Thyroid gland (tissue), 4 donors: ENCODE results near the gene SLC31A2. TPM values are rescaled to one million over a fixed set of nuclear protein-coding genes. Genes with fewer than 3 reads are reported as not detected.

Source experiments
- DNase-seq, 2 donors: peaks; one replicate each; pipeline ENCODE4 v3.0.0-alpha.2; 2019
- H3K27ac ChIP-seq, 3 donors: fragments of 200-600 bp; sonication (generic); 1 replicate in 2 of 3; 2 replicates in 1 of 3; pipeline ENCODE4 v1.5.1; 2016 to 2019; ENCODE audit warnings: mild to moderate bottlenecking in 1 of 3, moderate library complexity in 1 of 3
- H3K27me3 ChIP-seq: fragments of 200-600 bp; sonication (generic); one replicate; pipeline ENCODE4 v1.5.1; 2019
- H3K36me3 ChIP-seq, 2 donors: fragments of 200-600 bp; sonication (generic); one replicate each; pipeline ENCODE4 v1.5.1; 2016 to 2019
- H3K4me1 ChIP-seq, 2 donors: fragments of 200-600 bp; sonication (generic); one replicate each; pipeline ENCODE4 v1.5.1; 2017 to 2019
- H3K4me3 ChIP-seq, 3 donors: fragments of 200-600 bp; sonication (generic); replicated peaks in 1 of 3; 1 replicate in 2 of 3; 2 replicates in 1 of 3; pipeline ENCODE4 v1.5.1; 2016; ENCODE audit warnings: mild to moderate bottlenecking in 1 of 3
- H3K9me3 ChIP-seq: fragments of 200-600 bp; sonication (generic); one replicate; pipeline ENCODE4 v1.5.1; 2017
- POLR2A ChIP-seq, 2 donors: fragments of 450-650 bp; IDR thresholded peaks; one replicate each; pipeline ENCODE4 v1.6.1; 2017; ENCODE audit warnings: antibody characterized with exemption in 2 of 2, mild to moderate bottlenecking in 2 of 2, moderate library complexity in 1 of 2
- WGBS, 2 donors: methylation state at CpG; one replicate each; pipeline ENCODE4 v1.1.5; 2017; 5-methylcytosine and 5-hydroxymethylcytosine counted together
- intact Hi-C: fragments of 100-400 bp; cut with DNase I; formaldehyde crosslinking; loops from one replicate; pipeline ENCODE4 v1.15.1; 2023
- total RNA-seq, 4 donors: library from RNA; depleted of rRNA; stranded (reverse); fragments of >200 nt; gene quantifications; one replicate each; pipeline ENCODE4 v1.2.3, GENCODE V29; 2016
- TF ChIP-seq, protein P1 (sequence below), 6 experiments: fragments of 200-600 bp in 3 of 6; fragments of 450-650 bp in 3 of 6; sonication (generic) in 3 of 6; IDR thresholded peaks; one replicate each; pipeline ENCODE4 v1.5.1; 2016 to 2019; ENCODE audit warnings: antibody characterized with exemption in 6 of 6, mild to moderate bottlenecking in 2 of 6, inconsistent platforms in 1 of 6, moderate library complexity in 1 of 6

The SLC31A2 gene
- total RNA-seq, 4 donors from 2014 or later, result 12.4 to 27.5 (median 18.3) TPM

- intact Hi-C loops, result no loop called here
- Histone ChIP-seq H3K27me3 (no peaks in the 10 kb centered on the region), H3K4me1 (no peaks in the 10 kb centered on the region), H3K27ac (no peak overlapping the region), H3K36me3 (peaks cover 7 to 36% of the 10 kb centered on the region in 2 donors), H3K4me3 (no peak overlapping the region), H3K9me3 (no peaks in the 10 kb centered on the region)
- DNase-seq, result no peak
- TF ChIP-seq, protein P1, sequence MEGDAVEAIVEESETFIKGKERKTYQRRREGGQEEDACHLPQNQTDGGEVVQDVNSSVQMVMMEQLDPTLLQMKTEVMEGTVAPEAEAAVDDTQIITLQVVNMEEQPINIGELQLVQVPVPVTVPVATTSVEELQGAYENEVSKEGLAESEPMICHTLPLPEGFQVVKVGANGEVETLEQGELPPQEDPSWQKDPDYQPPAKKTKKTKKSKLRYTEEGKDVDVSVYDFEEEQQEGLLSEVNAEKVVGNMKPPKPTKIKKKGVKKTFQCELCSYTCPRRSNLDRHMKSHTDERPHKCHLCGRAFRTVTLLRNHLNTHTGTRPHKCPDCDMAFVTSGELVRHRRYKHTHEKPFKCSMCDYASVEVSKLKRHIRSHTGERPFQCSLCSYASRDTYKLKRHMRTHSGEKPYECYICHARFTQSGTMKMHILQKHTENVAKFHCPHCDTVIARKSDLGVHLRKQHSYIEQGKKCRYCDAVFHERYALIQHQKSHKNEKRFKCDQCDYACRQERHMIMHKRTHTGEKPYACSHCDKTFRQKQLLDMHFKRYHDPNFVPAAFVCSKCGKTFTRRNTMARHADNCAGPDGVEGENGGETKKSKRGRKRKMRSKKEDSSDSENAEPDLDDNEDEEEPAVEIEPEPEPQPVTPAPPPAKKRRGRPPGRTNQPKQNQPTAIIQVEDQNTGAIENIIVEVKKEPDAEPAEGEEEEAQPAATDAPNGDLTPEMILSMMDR (IDR thresholded peaks at IDR 0.05), result no peak
- no peak for TF ChIP-seq POLR2A (IDR thresholded peaks at IDR 0.05)
- WGBS, 2 donors, result 97 to 100% methylated on average over 1 of the region's 1 CpG
Measured at GRCh38 chr9:113205861-113206260, 55.1 kb downstream of the SLC31A2 start.

- H3K27me3 ChIP-seq, result no peaks in the 10 kb centered on the region
- WGBS, 2 donors, result 95 to 97% methylated on average over 10 of the region's 10 CpGs
- TF ChIP-seq, protein P1 (IDR thresholded peaks at IDR 0.05), result no peak
- no peak for TF ChIP-seq POLR2A (IDR thresholded peaks at IDR 0.05)
- H3K36me3 ChIP-seq, result peaks cover 5 to 20% of the 10 kb centered on the region in 2 donors
- no peaks in the 10 kb centered on the region for H3K4me1 ChIP-seq
- no peak overlapping the region for H3K4me3 ChIP-seq
- no peak overlapping the region for H3K27ac ChIP-seq
- no peak for DNase-seq
- no peaks in the 10 kb centered on the region for H3K9me3 ChIP-seq
- intact Hi-C loops, result no loop called here
Measured at GRCh38 chr9:113210815-113211214, 60.0 kb downstream of the SLC31A2 start.

Other genes with a start within 250 kb of the SLC31A2 start
- 1 to 10 TPM in 1 of 4 donors, under 1 TPM in 3; 0.33 to 3.0 (median 0.59) TPM for gene ZNF883, start 138.8 kb upstream of the SLC31A2 start, total RNA-seq
- gene ZFP37, start 94.3 kb upstream of the SLC31A2 start, total RNA-seq, result 1 to 10 TPM; 3.2 to 5.8 (median 4.6) TPM
- gene FKBP15, start 70.3 kb downstream of the SLC31A2 start, total RNA-seq, result 10 to 100 TPM; 25.0 to 30.6 (median 29.1) TPM
- gene SLC31A1, start 70.5 kb downstream of the SLC31A2 start, total RNA-seq, result 10 to 100 TPM; 12.0 to 21.6 (median 19.5) TPM
- gene CDC26, start 124.6 kb downstream of the SLC31A2 start, total RNA-seq, result 10 to 100 TPM; 23.0 to 73.5 (median 38.3) TPM
- gene PRPF4, start 124.7 kb downstream of the SLC31A2 start, total RNA-seq, result 10 to 100 TPM; 17.7 to 25.8 (median 21.7) TPM
- not detected for gene RNF183, start 152.4 kb downstream of the SLC31A2 start, total RNA-seq
- 1 to 10 TPM; 3.8 to 7.3 (median 6.5) TPM for gene WDR31, start 189.3 kb downstream of the SLC31A2 start, total RNA-seq
- 10 to 100 TPM; 53.2 to 79.7 (median 67.1) TPM for gene BSPRY, start 198.5 kb downstream of the SLC31A2 start, total RNA-seq
- gene HDHD3, start 226.0 kb downstream of the SLC31A2 start, total RNA-seq, result 10 to 100 TPM; 37.1 to 67.7 (median 53.0) TPM